Keratinocyte (primary cell): ENCODE measurements around the gene CABLES2. TPM values are rescaled to one million over a fixed set of nuclear protein-coding genes. Genes with fewer than 3 reads are reported as not detected.

Source experiments
- DNase-seq: peaks from one replicate; pipeline ENCODE4 v3.0.0-alpha.2; 2011; ENCODE audit warnings: low read depth, missing footprints, low spot score
- FAIRE-seq: peaks from 2 replicates; lab custom pipeline; 2011; peaks lifted over from hg19 to GRCh38; lab: Jason Lieb, UNC
- H2AFZ ChIP-seq: 2 replicates; pipeline ENCODE4 v1.6.0; 2012; ENCODE audit warnings: low read length, control low read depth, inconsistent platforms; ENCODE audit not compliant: control insufficient read depth
- H3K27ac ChIP-seq: 2 replicates; pipeline ENCODE4 v1.5.1; 2011; ENCODE audit warnings: low read length; ENCODE audit not compliant: control insufficient read depth, insufficient read depth
- H3K27me3 ChIP-seq: 3 replicates; pipeline ENCODE4 v1.6.0; 2011; ENCODE audit warnings: low read length; ENCODE audit not compliant: control insufficient read depth, insufficient read depth; ENCODE audit errors: extremely low read depth
- H3K36me3 ChIP-seq, 2 experiments: 2 replicates in 1 of 2; 3 replicates in 1 of 2; pipeline ENCODE4 v1.5.1; 2011; ENCODE audit warnings: low read length in 2 of 2, mild to moderate bottlenecking in 1 of 2; ENCODE audit not compliant: control insufficient read depth in 2 of 2, insufficient read depth in 2 of 2; ENCODE audit errors: extremely low read depth in 1 of 2
- H3K4me1 ChIP-seq: 3 replicates; pipeline ENCODE4 v1.5.1; 2011; ENCODE audit warnings: low read length; ENCODE audit not compliant: control insufficient read depth, insufficient read depth; ENCODE audit errors: extremely low read depth
- H3K4me2 ChIP-seq: 3 replicates; pipeline ENCODE4 v1.6.0; 2011; ENCODE audit warnings: low read depth, low read length; ENCODE audit not compliant: control insufficient read depth, insufficient read depth; ENCODE audit errors: extremely low read depth
- H3K4me3 ChIP-seq, 3 experiments: fragments of 200-600 bp in 1 of 3; sonication (generic) in 1 of 3; 2 replicates in 2 of 3; 3 replicates in 1 of 3; pipeline ENCODE4 v1.5.1; 2011 to 2016; ENCODE audit warnings: low read length in 3 of 3, mild to moderate bottlenecking in 3 of 3, control low read depth in 2 of 3, inconsistent platforms in 1 of 3, low read depth in 1 of 3, mixed read lengths in 1 of 3, mixed run types in 1 of 3, moderate library complexity in 1 of 3; ENCODE audit not compliant: control insufficient read depth in 2 of 3, insufficient read depth in 2 of 3; ENCODE audit errors: extremely low read depth in 1 of 3
- H3K79me2 ChIP-seq: 2 replicates; pipeline ENCODE4 v1.6.0; 2012; ENCODE audit warnings: low read length; ENCODE audit not compliant: control insufficient read depth, insufficient read depth
- H3K9ac ChIP-seq: 3 replicates; pipeline ENCODE4 v1.6.0; 2011; ENCODE audit warnings: low read length; ENCODE audit not compliant: control insufficient read depth, insufficient read depth; ENCODE audit errors: extremely low read depth
- H3K9me1 ChIP-seq: 3 replicates; pipeline ENCODE4 v1.6.0; 2011; ENCODE audit warnings: low read length; ENCODE audit not compliant: control insufficient read depth, insufficient read depth; ENCODE audit errors: extremely low read depth
- H3K9me3 ChIP-seq: 2 replicates; pipeline ENCODE4 v1.5.1; 2012; ENCODE audit warnings: low read depth, low read length; ENCODE audit not compliant: control insufficient read depth
- H4K20me1 ChIP-seq: 3 replicates; pipeline ENCODE4 v1.6.0; 2011; ENCODE audit warnings: low read length; ENCODE audit not compliant: control insufficient read depth, insufficient read depth; ENCODE audit errors: extremely low read depth
- CTCF ChIP-seq, 3 experiments: IDR thresholded peaks in 1 of 3; conservative IDR thresholded peaks in 1 of 3; optimal IDR thresholded peaks in 1 of 3; 2 replicates in 2 of 3; 3 replicates in 1 of 3; pipeline versions ENCODE3 to v1.5.1; 2011; ENCODE audit warnings: low read length in 3 of 3, mild to moderate bottlenecking in 3 of 3, moderate library complexity in 2 of 3, control low read depth in 1 of 3, inconsistent platforms in 1 of 3; ENCODE audit not compliant: insufficient read depth in 2 of 3; ENCODE audit errors: extremely low read depth in 1 of 3
- EZH2 ChIP-seq: IDR thresholded peaks from one replicate; pipeline ENCODE4 v1.6.1; 2012; ENCODE audit warnings: inconsistent platforms, mild to moderate bottlenecking, low read length, moderate library complexity
- dilution Hi-C: fragments of 300-500 bp; cut with MboI; formaldehyde crosslinking; loops from one replicate; pipeline ENCODE4 v1.7.0; 2020; ENCODE audit warnings: low sequenced_read_pairs; ENCODE audit not compliant: extremely low pct_ligation_motif_present
- polyA plus RNA-seq, 5 experiments: library from polyadenylated mRNA; depleted of rRNA in 3 of 5; stranded (reverse) in 3 of 5; stranded (forward) in 1 of 5; unstranded in 1 of 5; fragments of >200 nt; gene quantifications; 1 replicate in 1 of 5; 2 replicates in 3 of 5; 3 replicates in 1 of 5; pipeline versions ENCODE4 v1.2.1 to v1.2.3, GENCODE V29; 2011 to 2012; ENCODE audit warnings: missing spikeins in 2 of 5, low read depth in 1 of 5, low replicate concordance in 1 of 5

CABLES2 gene
- polyA plus RNA-seq, 1 donor (not counting 4 experiments of a cell fraction or from before 2014, with no cell fraction given): 2.2 TPM

- no peak for DNase-seq
- dilution Hi-C loops: no loop called here
- no peak overlapping the region for H3K4me3 ChIP-seq
- no peaks in the 10 kb centered on the region for H3K27me3 ChIP-seq
- no peak overlapping the region for H3K27ac ChIP-seq
- H3K9ac ChIP-seq: no peak overlapping the region
- no peak overlapping the region for H3K4me2 ChIP-seq
- peaks cover 81% of the 10 kb centered on the region for H3K4me1 ChIP-seq
- H3K9me3 ChIP-seq: no peaks in the 10 kb centered on the region
- FAIRE-seq: no peak
- H2AFZ ChIP-seq: no peak overlapping the region
- peaks cover 10 to 15% of the 10 kb centered on the region in 2 experiments for H3K36me3 ChIP-seq
- H3K9me1 ChIP-seq: no peaks in the 10 kb centered on the region
- TF ChIP-seq EZH2: no peak
- no peak for TF ChIP-seq CTCF (optimal IDR thresholded peaks at IDR 0.05 in 1 of 3, IDR thresholded peaks at IDR 0.05 in 1 of 3, conservative IDR thresholded peaks at IDR 0.05 in 1 of 3; ENCODE audit: extremely low read depth in 1 of 3, insufficient read depth in 2 of 3, low read length in 3 of 3)
- peaks cover 38% of the 10 kb centered on the region for H4K20me1 ChIP-seq
- H3K79me2 ChIP-seq: peaks cover 68% of the 10 kb centered on the region
Measured at GRCh38 chr20:62360854-62361798, 46.0 kb downstream of the CABLES2 start.

- no peak for DNase-seq
- Histone ChIP-seq H3K9ac (peak overlapping the region; percentile 9), H3K4me1 (peaks cover 86% of the 10 kb centered on the region)
Measured at GRCh38 chr20:62359491-62360121, 47.5 kb downstream of the CABLES2 start.

More at GRCh38 chr20:62359491-62360121, 47.5 kb downstream of the CABLES2 start:
- no peaks in the 10 kb centered on the region for H3K9me1 ChIP-seq
- no peaks in the 10 kb centered on the region for H3K27me3 ChIP-seq
- dilution Hi-C loops: no loop called here
- no peaks in the 10 kb centered on the region for H3K9me3 ChIP-seq
- H2AFZ ChIP-seq: no peak overlapping the region
- H3K36me3 ChIP-seq: peaks cover 10 to 20% of the 10 kb centered on the region in 2 experiments
- no peak for FAIRE-seq
- H3K4me2 ChIP-seq: no peak overlapping the region
- peaks cover 67% of the 10 kb centered on the region for H3K79me2 ChIP-seq
- TF ChIP-seq EZH2: no peak
- TF ChIP-seq CTCF (optimal IDR thresholded peaks at IDR 0.05 in 1 of 3, IDR thresholded peaks at IDR 0.05 in 1 of 3, conservative IDR thresholded peaks at IDR 0.05 in 1 of 3; ENCODE audit: extremely low read depth in 1 of 3, insufficient read depth in 2 of 3, low read length in 3 of 3): no peak
- no peak overlapping the region for H3K27ac ChIP-seq
- H4K20me1 ChIP-seq: peaks cover 34% of the 10 kb centered on the region
- H3K4me3 ChIP-seq: no peak overlapping the region
